ENCODE measurements around the gene TCP11L1. TPM values are rescaled to one million over a fixed set of nuclear protein-coding genes. Genes with fewer than 3 reads are reported as not detected.

TCP11L1 gene
- total RNA-seq, 4 donors from 2014 or later = 39.6 to 66.0 (median 58.3) TPM

DNA sequence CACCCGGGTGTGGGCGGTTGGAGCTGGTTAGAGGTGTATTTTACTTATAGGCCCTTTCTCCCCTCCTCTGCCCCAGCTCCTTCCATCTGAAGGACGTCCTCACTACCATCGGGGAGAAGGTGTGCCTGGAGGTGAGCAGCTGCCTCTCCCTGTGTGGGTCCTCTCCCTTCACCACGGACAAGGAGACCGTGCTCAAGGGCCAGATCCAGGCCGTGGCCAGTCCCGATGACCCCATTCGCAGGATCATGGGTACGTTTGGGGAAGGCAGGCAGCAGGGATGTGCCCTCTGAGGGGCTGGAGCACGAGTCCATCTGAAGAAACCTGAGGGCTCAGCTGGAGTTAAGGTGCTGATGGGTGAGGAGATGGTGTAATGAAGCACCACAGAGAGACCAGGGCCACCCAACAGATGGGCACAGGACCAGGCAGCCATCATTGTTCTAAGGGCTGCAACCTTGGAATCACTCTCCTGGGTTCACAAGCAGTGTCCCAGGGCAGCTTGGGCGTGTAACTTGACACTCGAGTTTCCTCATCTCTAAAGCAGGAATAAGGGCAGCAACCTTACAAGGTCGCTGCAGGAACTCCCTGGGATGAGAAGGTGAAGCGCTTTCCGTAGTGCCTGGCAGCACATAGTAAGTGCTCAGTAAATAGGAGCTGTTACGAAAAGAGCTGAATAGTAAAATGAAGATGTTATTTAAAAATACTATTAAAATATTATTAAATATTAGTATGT, 29.4 kb downstream of the TCP11L1 start:
- no peaks in the 10 kb centered on the region for H3K27me3 ChIP-seq
- H3K9me3 ChIP-seq = no peaks in the 10 kb centered on the region
- H3K4me1 ChIP-seq = peaks cover 0 to 21% (median 18%) of the 10 kb centered on the region in 4 donors
- no peak overlapping the region for H3K4me3 ChIP-seq
- WGBS = 89% methylated on average over 14 of the region's 17 CpGs
- TF ChIP-seq, protein P1, sequence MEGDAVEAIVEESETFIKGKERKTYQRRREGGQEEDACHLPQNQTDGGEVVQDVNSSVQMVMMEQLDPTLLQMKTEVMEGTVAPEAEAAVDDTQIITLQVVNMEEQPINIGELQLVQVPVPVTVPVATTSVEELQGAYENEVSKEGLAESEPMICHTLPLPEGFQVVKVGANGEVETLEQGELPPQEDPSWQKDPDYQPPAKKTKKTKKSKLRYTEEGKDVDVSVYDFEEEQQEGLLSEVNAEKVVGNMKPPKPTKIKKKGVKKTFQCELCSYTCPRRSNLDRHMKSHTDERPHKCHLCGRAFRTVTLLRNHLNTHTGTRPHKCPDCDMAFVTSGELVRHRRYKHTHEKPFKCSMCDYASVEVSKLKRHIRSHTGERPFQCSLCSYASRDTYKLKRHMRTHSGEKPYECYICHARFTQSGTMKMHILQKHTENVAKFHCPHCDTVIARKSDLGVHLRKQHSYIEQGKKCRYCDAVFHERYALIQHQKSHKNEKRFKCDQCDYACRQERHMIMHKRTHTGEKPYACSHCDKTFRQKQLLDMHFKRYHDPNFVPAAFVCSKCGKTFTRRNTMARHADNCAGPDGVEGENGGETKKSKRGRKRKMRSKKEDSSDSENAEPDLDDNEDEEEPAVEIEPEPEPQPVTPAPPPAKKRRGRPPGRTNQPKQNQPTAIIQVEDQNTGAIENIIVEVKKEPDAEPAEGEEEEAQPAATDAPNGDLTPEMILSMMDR (IDR thresholded peaks at IDR 0.05) = no peak
- TF ChIP-seq POLR2A (IDR thresholded peaks at IDR 0.05; ENCODE audit: low read depth) = no peak
- no peak for TF ChIP-seq POLR2AphosphoS5 (IDR thresholded peaks at IDR 0.05)
- no peak overlapping the region for H3K27ac ChIP-seq (replicated peaks in 1 of 4)
- DNase-seq (ENCODE audit: extremely low spot score) = no peak
- intact Hi-C loops (cut with DNase I) = no loop called here
- peaks cover 64 to 91% (median 83%) of the 10 kb centered on the region in 4 donors for H3K36me3 ChIP-seq

DNA sequence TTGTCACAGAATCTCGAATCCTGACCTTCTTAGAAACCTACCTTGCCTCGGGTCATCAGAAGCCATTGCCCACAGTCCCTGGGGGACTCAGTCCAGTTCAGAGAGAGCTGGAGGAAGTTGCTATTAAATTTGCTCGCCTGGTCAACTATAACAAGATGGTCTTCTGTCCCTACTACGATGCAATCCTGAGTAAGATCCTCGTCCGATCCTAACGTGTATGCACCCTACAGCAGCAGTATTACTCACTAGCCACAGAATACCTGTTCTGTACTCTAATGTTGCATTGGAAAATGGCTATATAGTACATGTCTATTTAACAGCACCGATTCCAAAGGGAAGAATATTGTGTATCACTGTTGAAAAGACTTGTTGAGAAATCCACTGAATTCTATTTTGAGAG, 33.1 kb downstream of the TCP11L1 start:
- H3K9me3 ChIP-seq = no peaks in the 10 kb centered on the region
- no peak for TF ChIP-seq POLR2A (IDR thresholded peaks at IDR 0.05; ENCODE audit: low read depth)
- TF ChIP-seq EP300 (IDR thresholded peaks at IDR 0.05) = no peak
- TF ChIP-seq, protein P1 (IDR thresholded peaks at IDR 0.05) = no peak
- no peak for TF ChIP-seq POLR2AphosphoS5 (IDR thresholded peaks at IDR 0.05)
- DNase-seq (ENCODE audit: extremely low spot score) = no peak
- H3K27me3 ChIP-seq = no peaks in the 10 kb centered on the region
- no peaks in the 10 kb centered on the region for H3K4me1 ChIP-seq
- H3K36me3 ChIP-seq = peaks cover 76 to 100% (median 96%) of the 10 kb centered on the region in 4 donors
- WGBS = 90% methylated on average over 8 of the region's 8 CpGs
- no peak overlapping the region for H3K4me3 ChIP-seq
- intact Hi-C loops (cut with DNase I) = no loop called here
- H3K27ac ChIP-seq (replicated peaks in 1 of 4) = no peak overlapping the region

DNA sequence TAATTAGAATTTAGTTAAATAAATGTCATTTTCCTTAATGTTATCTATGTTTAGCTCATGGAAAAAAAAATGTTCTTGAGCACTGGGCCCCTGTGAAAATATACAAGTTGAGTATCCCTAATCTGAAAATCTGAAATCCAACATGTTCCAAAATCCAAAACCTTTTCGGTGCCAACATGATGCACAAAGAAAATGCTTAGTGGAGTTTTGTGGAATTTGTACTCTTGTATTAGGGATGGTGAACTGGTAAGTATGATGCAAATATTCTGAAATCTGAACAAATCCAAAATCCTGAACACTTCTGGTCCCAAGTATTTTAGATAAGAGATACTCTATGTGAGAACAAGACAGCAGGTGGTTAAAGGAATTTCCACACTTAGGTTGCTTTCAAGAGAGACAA, 44.5 kb downstream of the TCP11L1 start:
- H3K9me3 ChIP-seq = no peaks in the 10 kb centered on the region
- H3K27ac ChIP-seq (replicated peaks in 1 of 4) = no peak overlapping the region
- no peak for DNase-seq (ENCODE audit: extremely low spot score)
- no peak overlapping the region for H3K4me3 ChIP-seq
- no peaks in the 10 kb centered on the region for H3K4me1 ChIP-seq
- no peak for TF ChIP-seq EP300 (IDR thresholded peaks at IDR 0.05)
- TF ChIP-seq, protein P1 (IDR thresholded peaks at IDR 0.05) = no peak
- no peak for TF ChIP-seq POLR2AphosphoS5 (IDR thresholded peaks at IDR 0.05)
- TF ChIP-seq POLR2A (IDR thresholded peaks at IDR 0.05; ENCODE audit: low read depth) = no peak
- intact Hi-C loops (cut with DNase I) = no loop called here
- WGBS = 100% methylated on average over 1 of the region's 1 CpG
- H3K27me3 ChIP-seq = no peaks in the 10 kb centered on the region
- peaks cover 15 to 76% (median 56%) of the 10 kb centered on the region in 4 donors for H3K36me3 ChIP-seq

DNA sequence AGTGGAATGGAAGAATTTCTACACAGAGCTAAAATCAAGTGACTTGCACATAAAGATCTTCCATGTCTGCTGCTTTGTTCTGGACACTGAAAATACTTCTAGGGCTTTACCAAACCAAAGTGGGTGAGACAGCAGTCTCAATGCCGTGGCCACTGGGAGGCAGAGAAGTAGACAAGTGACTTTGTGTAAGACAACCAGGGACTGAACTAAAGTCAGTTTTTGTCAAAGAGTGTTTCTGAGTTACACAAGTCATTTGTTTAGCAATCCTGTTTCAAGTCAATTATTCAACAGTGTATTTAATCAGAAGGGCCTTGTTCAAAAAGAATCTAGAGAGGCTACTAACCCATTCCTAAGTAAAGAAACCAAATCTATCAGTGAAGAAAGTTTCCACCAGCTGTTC, 46.6 kb downstream of the TCP11L1 start:
- no peak for TF ChIP-seq POLR2A (IDR thresholded peaks at IDR 0.05; ENCODE audit: low read depth)
- TF ChIP-seq, protein P1 (IDR thresholded peaks at IDR 0.05) = no peak
- TF ChIP-seq POLR2AphosphoS5 (IDR thresholded peaks at IDR 0.05) = no peak
- no peak for TF ChIP-seq EP300 (IDR thresholded peaks at IDR 0.05)
- no peak overlapping the region for H3K27ac ChIP-seq (replicated peaks in 1 of 4)
- H3K4me1 ChIP-seq = no peaks in the 10 kb centered on the region
- WGBS = 92% methylated on average over 1 of the region's 1 CpG
- no peaks in the 10 kb centered on the region for H3K27me3 ChIP-seq
- no peaks in the 10 kb centered on the region for H3K9me3 ChIP-seq
- H3K36me3 ChIP-seq = peaks cover 8 to 62% (median 44%) of the 10 kb centered on the region in 4 donors
- H3K4me3 ChIP-seq = no peak overlapping the region
- intact Hi-C loops (cut with DNase I) = no loop called here
- no peak for DNase-seq (ENCODE audit: extremely low spot score)

DNA sequence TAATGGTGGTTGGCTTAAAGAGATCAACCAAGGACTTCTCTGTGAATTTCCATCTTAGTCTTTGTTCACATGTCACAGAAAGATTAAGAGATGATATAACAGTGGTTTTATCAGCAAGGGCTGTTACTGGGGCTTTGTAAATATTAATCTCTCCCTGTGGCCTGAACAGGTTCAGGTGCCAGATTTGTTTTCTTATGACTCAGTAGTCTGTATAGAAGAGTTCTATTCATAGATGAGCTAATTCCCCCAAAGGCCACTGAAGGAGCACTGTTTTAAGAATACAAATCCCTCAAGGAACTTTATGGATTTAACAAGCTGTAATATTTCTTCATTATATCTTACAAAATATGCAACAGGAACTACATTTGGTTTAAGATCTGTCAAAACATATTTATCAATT, 50.4 kb downstream of the TCP11L1 start:
- H3K4me1 ChIP-seq = no peaks in the 10 kb centered on the region
- H3K4me3 ChIP-seq = no peak overlapping the region
- no peak for DNase-seq (ENCODE audit: extremely low spot score)
- H3K27ac ChIP-seq (replicated peaks in 1 of 4) = no peak overlapping the region
- no peaks in the 10 kb centered on the region for H3K27me3 ChIP-seq
- TF ChIP-seq, protein P1 (IDR thresholded peaks at IDR 0.05) = no peak
- TF ChIP-seq POLR2A (IDR thresholded peaks at IDR 0.05; ENCODE audit: low read depth) = no peak
- TF ChIP-seq EP300 (IDR thresholded peaks at IDR 0.05) = no peak
- no peak for TF ChIP-seq POLR2AphosphoS5 (IDR thresholded peaks at IDR 0.05)
- intact Hi-C loops (cut with DNase I) = no loop called here
- no peaks in the 10 kb centered on the region for H3K9me3 ChIP-seq
- peaks cover 7 to 34% (median 18%) of the 10 kb centered on the region in 4 donors for H3K36me3 ChIP-seq
